Neural cell (in vitro differentiated cells): ENCODE measurements around the gene PLXNC1. TPM values are rescaled to one million over a fixed set of nuclear protein-coding genes. Genes with fewer than 3 reads are reported as not detected.

Experiments
- H2AFZ ChIP-seq: fragments of 200-600, 300-800 bp; sonication (generic), shearing (Covaris generic); 2 replicates; pipeline ENCODE4 v1.6.0; 2014; ENCODE audit warnings: low read depth, mild to moderate bottlenecking, antibody characterized with exemption, low read length, moderate library complexity
- H3F3A ChIP-seq: fragments of 200-600 bp; shearing (Covaris generic); 2 replicates; pipeline ENCODE4 v1.6.1; 2016; ENCODE audit warnings: mild to moderate bottlenecking, moderate library complexity, mixed read lengths, antibody characterized with exemption, low read length; ENCODE audit not compliant: insufficient read depth, poor library complexity, severe bottlenecking
- H3K27ac ChIP-seq: fragments of 200-600, 300-800 bp; sonication (generic), shearing (Covaris generic); 2 replicates; pipeline ENCODE4 v1.5.1; 2014; ENCODE audit warnings: mild to moderate bottlenecking, low read length, moderate library complexity
- H3K27me3 ChIP-seq: fragments of 300-800, 200-600 bp; sonication (generic), shearing (Covaris generic); 2 replicates; pipeline ENCODE4 v1.6.0; 2014; ENCODE audit warnings: mild to moderate bottlenecking, low read depth, low read length, moderate library complexity; ENCODE audit not compliant: insufficient read depth
- H3K36me3 ChIP-seq: fragments of 300-800, 200-600 bp; sonication (generic), shearing (Covaris generic); 2 replicates; pipeline ENCODE4 v1.5.1; 2014; ENCODE audit warnings: mild to moderate bottlenecking, antibody characterized with exemption, low read length, moderate library complexity; ENCODE audit not compliant: insufficient read depth
- H3K4me2 ChIP-seq: fragments of 300-800, 200-600 bp; sonication (generic), shearing (Covaris generic); 2 replicates; pipeline ENCODE4 v1.6.0; 2014; ENCODE audit warnings: mild to moderate bottlenecking, low read length
- H3K4me3 ChIP-seq: fragments of 300-800, 200-600 bp; sonication (generic), shearing (Covaris generic); 2 replicates; pipeline ENCODE4 v1.5.1; 2014; ENCODE audit warnings: mild to moderate bottlenecking, low read length, moderate library complexity
- H3K79me2 ChIP-seq: fragments of 200-600 bp; shearing (Covaris generic); replicated peaks from 2 replicates; pipeline ENCODE4 v1.6.0; 2014; ENCODE audit warnings: mild to moderate bottlenecking, low read length, moderate library complexity; ENCODE audit not compliant: insufficient read depth
- H3K9ac ChIP-seq: fragments of 300-800, 200-600 bp; sonication (generic), shearing (Covaris generic); 2 replicates; pipeline ENCODE4 v1.6.1; 2016; ENCODE audit warnings: mild to moderate bottlenecking, low read length, mixed read lengths
- H3K9me2 ChIP-seq: fragments of 200-600 bp; shearing (Covaris generic); 2 replicates; pipeline ENCODE4 v1.6.1; 2016; ENCODE audit warnings: mild to moderate bottlenecking, low read length, mixed read lengths; ENCODE audit not compliant: insufficient read depth
- H3K9me3 ChIP-seq: fragments of 200-600, 300-800 bp; sonication (generic), shearing (Covaris generic); 2 replicates; pipeline ENCODE4 v1.6.1; 2016; ENCODE audit warnings: mild to moderate bottlenecking, mixed run types, low read length, moderate library complexity, mixed read lengths
- H4K20me1 ChIP-seq: fragments of 200-600 bp; shearing (Covaris generic); 2 replicates; pipeline ENCODE4 v1.6.1; 2016; ENCODE audit warnings: mild to moderate bottlenecking, mixed run types; ENCODE audit not compliant: insufficient read depth
- EP300 ChIP-seq: fragments of 450-650 bp; conservative IDR thresholded peaks from 2 replicates; pipeline ENCODE4 v1.6.1; 2014; ENCODE audit warnings: antibody characterized with exemption, mild to moderate bottlenecking, moderate library complexity; ENCODE audit not compliant: poor library complexity, severe bottlenecking
- EZH2 ChIP-seq: fragments of 200-600, 300-800 bp; shearing (Covaris generic), sonication (generic); IDR thresholded peaks from 2 replicates; pipeline ENCODE4 v1.6.1; 2014; ENCODE audit warnings: antibody characterized with exemption, low read length, borderline replicate concordance, mild to moderate bottlenecking; ENCODE audit not compliant: insufficient read depth, poor library complexity, severe bottlenecking
- MXI1 ChIP-seq: fragments of 450-650 bp; conservative IDR thresholded peaks from 2 replicates; pipeline ENCODE4 v1.6.1; 2014; ENCODE audit warnings: antibody characterized with exemption, mild to moderate bottlenecking; ENCODE audit not compliant: poor library complexity, severe bottlenecking
- POLR2AphosphoS5 ChIP-seq: IDR thresholded peaks from 2 replicates; pipeline ENCODE4 v1.6.1; 2012
- RAD21 ChIP-seq: fragments of 450-650 bp; conservative IDR thresholded peaks from 2 replicates; pipeline ENCODE4 v1.6.1; 2014; ENCODE audit warnings: antibody characterized with exemption, mild to moderate bottlenecking, moderate library complexity
- polyA plus RNA-seq: library from polyadenylated mRNA; depleted of rRNA; stranded (reverse); fragments of >200 nt; gene quantifications from 2 replicates; pipeline ENCODE4 v1.2.3, GENCODE V29; 2014
- TF ChIP-seq, protein P1 (sequence below): fragments of 450-650 bp; IDR thresholded peaks from 2 replicates; pipeline ENCODE4 v1.5.1; 2014; ENCODE audit warnings: antibody characterized with exemption, mild to moderate bottlenecking, moderate library complexity; ENCODE audit not compliant: poor library complexity, severe bottlenecking
- TF ChIP-seq, protein P2 (sequence below): IDR thresholded peaks from 2 replicates; pipeline ENCODE4 v1.6.1; 2012; ENCODE audit warnings: borderline replicate concordance

Gene PLXNC1
- polyA plus RNA-seq, 1 donor from 2014 or later, result 76.3 TPM

DNA sequence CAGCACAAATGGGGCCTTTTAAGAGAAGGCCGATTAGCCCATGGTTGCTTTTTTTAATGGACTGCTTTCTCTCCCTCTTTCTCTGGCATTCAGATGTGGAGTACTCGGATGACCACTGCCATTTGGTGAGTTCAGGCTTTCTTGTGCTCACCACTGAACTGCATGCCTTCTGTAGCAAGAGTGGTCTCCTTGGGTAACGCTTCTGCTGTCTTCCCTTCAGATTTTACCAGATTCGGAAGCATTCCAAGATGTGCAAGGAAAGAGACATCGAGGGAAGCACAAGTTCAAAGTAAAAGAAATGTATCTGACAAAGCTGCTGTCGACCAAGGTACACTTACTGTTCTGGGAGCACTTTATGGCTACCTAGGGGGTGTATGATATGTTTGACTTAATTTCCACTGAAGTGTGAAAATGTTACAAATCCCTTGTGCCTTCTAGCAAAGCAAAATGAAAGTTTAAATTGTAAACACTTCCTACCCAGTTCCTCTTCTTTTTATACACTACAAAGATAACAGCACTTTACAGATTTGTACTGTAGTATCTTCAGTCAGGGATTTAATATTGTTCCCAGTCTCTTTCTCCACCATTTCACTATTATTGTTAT, 148.8 kb downstream of the PLXNC1 start:
- Histone ChIP-seq H3F3A (no peaks in the 10 kb centered on the region), H3K79me2 (no peaks in the 10 kb centered on the region), H3K27me3 (no peaks in the 10 kb centered on the region), H3K9me2 (no peaks in the 10 kb centered on the region), H4K20me1 (no peaks in the 10 kb centered on the region), H3K36me3 (peaks cover 36% of the 10 kb centered on the region), H3K4me2 (no peak overlapping the region), H3K9me3 (no peaks in the 10 kb centered on the region), H2AFZ (no peak overlapping the region), H3K4me3 (no peak overlapping the region), H3K27ac (no peak overlapping the region), H3K9ac (no peak overlapping the region)
- TF ChIP-seq, protein P1, sequence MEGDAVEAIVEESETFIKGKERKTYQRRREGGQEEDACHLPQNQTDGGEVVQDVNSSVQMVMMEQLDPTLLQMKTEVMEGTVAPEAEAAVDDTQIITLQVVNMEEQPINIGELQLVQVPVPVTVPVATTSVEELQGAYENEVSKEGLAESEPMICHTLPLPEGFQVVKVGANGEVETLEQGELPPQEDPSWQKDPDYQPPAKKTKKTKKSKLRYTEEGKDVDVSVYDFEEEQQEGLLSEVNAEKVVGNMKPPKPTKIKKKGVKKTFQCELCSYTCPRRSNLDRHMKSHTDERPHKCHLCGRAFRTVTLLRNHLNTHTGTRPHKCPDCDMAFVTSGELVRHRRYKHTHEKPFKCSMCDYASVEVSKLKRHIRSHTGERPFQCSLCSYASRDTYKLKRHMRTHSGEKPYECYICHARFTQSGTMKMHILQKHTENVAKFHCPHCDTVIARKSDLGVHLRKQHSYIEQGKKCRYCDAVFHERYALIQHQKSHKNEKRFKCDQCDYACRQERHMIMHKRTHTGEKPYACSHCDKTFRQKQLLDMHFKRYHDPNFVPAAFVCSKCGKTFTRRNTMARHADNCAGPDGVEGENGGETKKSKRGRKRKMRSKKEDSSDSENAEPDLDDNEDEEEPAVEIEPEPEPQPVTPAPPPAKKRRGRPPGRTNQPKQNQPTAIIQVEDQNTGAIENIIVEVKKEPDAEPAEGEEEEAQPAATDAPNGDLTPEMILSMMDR, result no peak
- no peak for TF ChIP-seq MXI1
- no peak for TF ChIP-seq EP300
- no peak for TF ChIP-seq RAD21

DNA sequence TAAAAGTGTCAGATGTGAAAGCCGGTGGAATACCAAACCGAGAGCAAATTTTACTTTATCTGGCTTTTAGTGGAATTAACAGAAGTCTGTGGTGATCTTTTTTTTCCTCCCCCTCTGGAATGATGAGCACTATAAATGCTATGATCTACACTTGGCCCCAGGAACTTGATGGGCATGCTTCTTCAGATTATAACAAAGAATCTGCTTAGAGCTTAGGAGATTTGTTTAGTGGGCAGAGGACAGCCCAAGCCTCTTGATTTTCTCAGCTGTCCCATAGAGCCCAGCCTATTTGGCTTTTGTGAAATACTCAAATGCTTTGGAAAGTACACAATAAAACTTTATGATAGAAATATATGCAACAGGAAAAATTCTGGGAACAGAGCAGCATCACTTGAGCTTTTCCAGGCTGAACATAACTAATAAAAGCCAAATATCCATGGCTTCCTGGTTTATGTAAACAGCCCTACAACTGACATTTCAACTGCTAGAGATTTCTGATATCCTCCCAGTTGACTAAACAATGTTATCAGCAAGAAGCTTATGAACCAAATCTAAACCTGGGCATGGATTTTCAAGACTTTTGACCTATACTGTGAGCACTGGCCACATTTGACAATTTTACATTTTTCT, 149.6 kb downstream of the PLXNC1 start:
- no peaks in the 10 kb centered on the region for H3K9me3 ChIP-seq
- H3K9me2 ChIP-seq, result no peaks in the 10 kb centered on the region
- no peaks in the 10 kb centered on the region for H3K27me3 ChIP-seq
- no peak overlapping the region for H3K4me3 ChIP-seq
- H2AFZ ChIP-seq, result no peak overlapping the region
- H3K27ac ChIP-seq, result no peak overlapping the region
- H4K20me1 ChIP-seq, result no peaks in the 10 kb centered on the region
- no peaks in the 10 kb centered on the region for H3F3A ChIP-seq
- no peak overlapping the region for H3K4me2 ChIP-seq
- H3K9ac ChIP-seq, result no peak overlapping the region
- no peak for TF ChIP-seq POLR2AphosphoS5
- TF ChIP-seq EZH2, result no peak
- TF ChIP-seq, protein P1, result no peak
- TF ChIP-seq RAD21, result no peak
- TF ChIP-seq, protein P2, sequence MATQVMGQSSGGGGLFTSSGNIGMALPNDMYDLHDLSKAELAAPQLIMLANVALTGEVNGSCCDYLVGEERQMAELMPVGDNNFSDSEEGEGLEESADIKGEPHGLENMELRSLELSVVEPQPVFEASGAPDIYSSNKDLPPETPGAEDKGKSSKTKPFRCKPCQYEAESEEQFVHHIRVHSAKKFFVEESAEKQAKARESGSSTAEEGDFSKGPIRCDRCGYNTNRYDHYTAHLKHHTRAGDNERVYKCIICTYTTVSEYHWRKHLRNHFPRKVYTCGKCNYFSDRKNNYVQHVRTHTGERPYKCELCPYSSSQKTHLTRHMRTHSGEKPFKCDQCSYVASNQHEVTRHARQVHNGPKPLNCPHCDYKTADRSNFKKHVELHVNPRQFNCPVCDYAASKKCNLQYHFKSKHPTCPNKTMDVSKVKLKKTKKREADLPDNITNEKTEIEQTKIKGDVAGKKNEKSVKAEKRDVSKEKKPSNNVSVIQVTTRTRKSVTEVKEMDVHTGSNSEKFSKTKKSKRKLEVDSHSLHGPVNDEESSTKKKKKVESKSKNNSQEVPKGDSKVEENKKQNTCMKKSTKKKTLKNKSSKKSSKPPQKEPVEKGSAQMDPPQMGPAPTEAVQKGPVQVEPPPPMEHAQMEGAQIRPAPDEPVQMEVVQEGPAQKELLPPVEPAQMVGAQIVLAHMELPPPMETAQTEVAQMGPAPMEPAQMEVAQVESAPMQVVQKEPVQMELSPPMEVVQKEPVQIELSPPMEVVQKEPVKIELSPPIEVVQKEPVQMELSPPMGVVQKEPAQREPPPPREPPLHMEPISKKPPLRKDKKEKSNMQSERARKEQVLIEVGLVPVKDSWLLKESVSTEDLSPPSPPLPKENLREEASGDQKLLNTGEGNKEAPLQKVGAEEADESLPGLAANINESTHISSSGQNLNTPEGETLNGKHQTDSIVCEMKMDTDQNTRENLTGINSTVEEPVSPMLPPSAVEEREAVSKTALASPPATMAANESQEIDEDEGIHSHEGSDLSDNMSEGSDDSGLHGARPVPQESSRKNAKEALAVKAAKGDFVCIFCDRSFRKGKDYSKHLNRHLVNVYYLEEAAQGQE, result no peak
- no peak for TF ChIP-seq EP300
- peaks cover 38% of the 10 kb centered on the region for H3K36me3 ChIP-seq
- no peaks in the 10 kb centered on the region for H3K79me2 ChIP-seq
